GM21423 (cell line): ENCODE measurements around the gene NEURL3.
"Not testable (repeated sequence)": the region's sequence is repeated elsewhere in the genome, so short reads cannot be mapped to it uniquely, and the experiment has no call there.

Experiments used
- ATAC-seq: cut with Tn5 transposase; IDR thresholded peaks from one replicate; pipeline ENCODE4 v1.9.1; 2021; ENCODE audit warnings: mild to moderate bottlenecking, moderate library complexity; ENCODE audit not compliant: unreplicated experiment

The NEURL3 gene

GRCh38 chr2:96486696-96487095 is 18.5 kb downstream of the NEURL3 start:
- ATAC-seq, result no peak

- ATAC-seq, result peak; percentile 81
Measured at GRCh38 chr2:96485751-96486651, 19.2 kb downstream of the NEURL3 start.

GRCh38 chr2:96485350-96485749 is 19.8 kb downstream of the NEURL3 start:
- no peak for ATAC-seq

GRCh38 chr2:96484091-96484490 is 21.1 kb downstream of the NEURL3 start:
- ATAC-seq, result no peak

DNA sequence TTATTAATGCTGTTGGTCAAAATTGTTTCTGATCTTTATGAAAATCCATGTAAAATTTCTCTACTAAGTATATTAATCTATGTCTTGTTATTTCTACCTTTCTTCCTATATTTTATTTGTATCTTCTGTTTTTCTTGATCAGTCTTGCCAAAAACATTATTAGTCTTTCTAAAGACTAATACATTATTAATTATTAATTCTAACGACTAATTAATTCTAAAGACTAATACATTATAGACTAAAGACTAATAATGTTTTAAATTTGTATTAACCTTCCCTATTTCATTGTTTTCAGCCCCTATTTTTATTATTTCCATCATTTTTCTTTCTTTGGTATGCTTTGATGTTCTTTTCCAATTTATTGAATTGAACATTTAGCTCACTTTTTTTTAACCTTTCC is 27.7 kb downstream of the NEURL3 start:
- no peak for ATAC-seq

GRCh38 chr2:96471772-96472171 is 33.4 kb downstream of the NEURL3 start:
- ATAC-seq, result no peak

DNA sequence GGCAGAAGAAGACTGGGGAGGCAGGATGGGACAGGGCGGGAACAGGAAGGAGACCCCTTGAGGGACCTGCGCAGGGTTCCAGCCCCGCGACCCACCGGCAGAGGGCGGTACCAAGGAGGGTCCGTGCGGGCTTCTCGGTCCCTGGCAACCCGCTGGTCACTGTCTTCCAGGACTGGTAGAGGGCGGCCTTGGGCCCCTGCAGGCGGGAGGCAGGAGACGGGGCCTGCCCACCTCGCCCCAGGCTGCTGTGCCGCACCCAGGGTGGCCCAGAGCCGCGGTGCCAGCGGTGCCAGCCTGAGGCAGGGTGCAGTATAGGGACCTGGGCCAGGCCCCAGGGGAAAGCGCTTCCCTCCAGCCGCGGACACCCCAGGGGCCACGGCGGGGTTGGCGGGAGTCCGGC is 34.5 kb downstream of the NEURL3 start:
- ATAC-seq, result peak; percentile 63

DNA sequence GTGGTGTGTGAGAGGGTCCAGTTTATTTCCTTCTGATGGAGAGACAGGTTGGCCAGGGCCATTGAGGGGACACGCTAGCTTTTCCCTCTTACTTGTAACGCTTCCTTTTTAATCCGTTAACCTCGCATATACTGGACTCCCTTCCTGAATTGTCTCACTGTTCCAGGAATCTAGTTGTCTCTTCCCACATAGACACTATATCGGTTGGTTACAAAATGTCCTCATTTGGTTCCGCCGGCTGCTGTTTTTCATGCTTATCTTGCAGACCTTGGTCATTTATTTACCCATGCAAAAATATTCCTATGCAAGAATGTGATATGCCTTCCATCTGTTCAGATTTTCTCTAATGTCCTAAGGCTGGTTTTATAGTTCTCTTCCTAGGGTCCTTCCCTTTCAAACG is 35.0 kb downstream of the NEURL3 start:
- ATAC-seq, result no peak

DNA sequence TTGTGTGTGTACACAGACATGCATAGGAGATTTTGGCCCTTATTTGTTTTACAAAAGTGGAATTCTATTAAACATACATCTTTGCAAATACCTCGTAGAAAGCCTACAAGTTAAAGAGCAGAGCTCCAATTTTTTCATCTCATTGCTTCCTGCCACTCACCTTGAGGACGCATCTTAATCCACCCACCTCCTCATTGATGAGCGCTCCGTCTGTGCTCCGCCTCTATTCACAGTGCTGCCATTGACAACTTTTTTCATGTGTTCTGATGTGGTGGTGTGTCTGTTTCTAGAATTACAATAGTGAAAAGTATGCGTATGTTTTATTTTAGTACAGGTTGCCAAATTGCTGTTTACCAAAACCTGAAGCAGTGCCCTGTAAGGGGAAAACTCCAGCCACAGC is 36.3 kb downstream of the NEURL3 start:
- ATAC-seq, result no peak

DNA sequence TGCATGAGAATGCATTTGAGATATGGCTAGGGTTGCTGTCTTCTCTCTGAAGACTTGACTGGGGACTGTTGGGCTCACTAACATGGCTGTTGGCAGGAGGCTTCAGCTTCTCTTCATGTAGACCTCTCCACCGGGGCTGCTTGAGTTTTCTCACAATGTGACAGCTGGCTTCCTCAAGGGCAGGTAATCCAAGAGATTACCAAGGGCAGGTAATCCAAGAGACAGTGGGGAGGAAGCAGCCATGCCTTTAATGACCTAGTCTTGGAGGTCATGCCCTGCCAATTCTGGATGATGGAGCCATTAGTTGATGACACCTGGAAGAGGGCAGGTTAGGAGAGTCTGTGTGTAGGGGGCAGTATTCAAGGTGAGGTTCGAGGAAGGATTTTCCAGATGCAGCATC is 40.5 kb downstream of the NEURL3 start:
- ATAC-seq, result no peak

- no peak for ATAC-seq
Measured at GRCh38 chr2:96464061-96464460, 41.1 kb downstream of the NEURL3 start.

DNA sequence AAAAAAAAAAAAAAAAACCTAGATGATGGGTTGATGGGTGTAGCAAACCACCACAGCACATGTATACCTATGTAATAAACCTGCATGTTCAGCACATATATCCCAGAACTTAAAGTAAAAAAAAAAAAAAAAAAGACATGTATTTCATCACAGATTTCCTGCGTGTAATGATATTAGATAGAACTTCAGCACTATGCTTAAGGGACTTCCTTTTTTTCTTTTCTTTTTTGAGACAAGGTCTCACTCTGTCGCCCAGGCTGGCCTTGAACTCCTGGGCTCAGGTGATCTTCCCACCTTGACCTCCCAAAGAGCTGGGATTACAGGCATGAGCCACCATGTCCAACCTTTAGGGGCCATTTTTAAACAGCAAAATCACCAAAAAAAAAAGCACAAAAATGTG is 42.0 kb downstream of the NEURL3 start:
- ATAC-seq, result no peak

DNA sequence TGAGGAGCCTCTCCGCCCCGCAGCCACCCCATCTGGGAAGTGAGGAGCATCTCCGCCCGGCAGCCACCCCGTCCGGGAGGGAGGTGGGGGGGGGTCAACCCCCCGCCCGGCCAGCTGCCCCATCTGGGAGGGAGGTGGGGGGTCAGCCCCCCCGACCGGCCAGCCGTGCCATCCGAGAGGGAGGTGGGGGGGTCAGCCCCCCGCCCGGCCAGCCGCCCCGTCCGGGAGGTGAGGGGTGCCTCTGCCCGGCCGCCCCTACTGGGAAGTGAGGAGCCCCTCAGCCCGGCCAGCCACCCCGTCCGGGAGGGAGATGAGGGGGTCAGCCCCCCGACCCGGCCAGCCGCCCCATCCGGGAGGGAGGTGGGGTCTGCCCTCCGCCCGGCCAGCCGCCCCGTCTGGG is 43.5 kb downstream of the NEURL3 start:
- ATAC-seq, result not testable (repeated sequence)

GRCh38 chr2:96452053-96452452 is 53.1 kb downstream of the NEURL3 start:
- ATAC-seq, result no peak

DNA sequence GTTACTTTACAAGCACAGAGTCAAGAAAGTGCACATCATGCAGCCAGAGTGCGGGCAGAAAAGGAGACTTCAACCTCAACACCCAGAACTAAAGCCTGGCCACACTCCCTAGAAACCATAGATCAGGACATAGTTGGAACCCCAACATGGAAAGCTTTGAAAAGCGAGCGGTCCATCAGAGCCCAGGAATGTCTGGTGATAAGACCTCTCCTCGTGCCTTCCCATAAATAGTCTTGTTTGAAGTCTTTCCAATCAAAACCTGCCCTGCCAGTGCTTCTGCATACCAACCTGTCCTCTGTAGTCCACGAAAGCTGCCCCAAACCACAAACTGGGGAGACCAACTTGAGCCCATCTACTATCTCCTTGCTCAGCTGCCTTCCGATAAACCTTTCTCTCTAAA is 55.5 kb downstream of the NEURL3 start:
- ATAC-seq, result no peak

GRCh38 chr2:96449174-96449573 is 56.0 kb downstream of the NEURL3 start:
- no peak for ATAC-seq

- no peak for ATAC-seq
Measured at GRCh38 chr2:96447726-96448125, 57.4 kb downstream of the NEURL3 start.
